Stimulated activated CD8-positive, alpha-beta memory T cell treated with anti-CD3 and anti-CD28 coated beads, Interleukin-15, amount 100 ng/mL, for 4 hours (primary cell): ENCODE results near the gene ARID5A.

Experiments
- DNase-seq, 2 donors: peaks; one replicate each; pipeline ENCODE4 v3.0.0-alpha.2; 2020; ENCODE audit warnings: low read depth in 2 of 2

Gene ARID5A

DNA sequence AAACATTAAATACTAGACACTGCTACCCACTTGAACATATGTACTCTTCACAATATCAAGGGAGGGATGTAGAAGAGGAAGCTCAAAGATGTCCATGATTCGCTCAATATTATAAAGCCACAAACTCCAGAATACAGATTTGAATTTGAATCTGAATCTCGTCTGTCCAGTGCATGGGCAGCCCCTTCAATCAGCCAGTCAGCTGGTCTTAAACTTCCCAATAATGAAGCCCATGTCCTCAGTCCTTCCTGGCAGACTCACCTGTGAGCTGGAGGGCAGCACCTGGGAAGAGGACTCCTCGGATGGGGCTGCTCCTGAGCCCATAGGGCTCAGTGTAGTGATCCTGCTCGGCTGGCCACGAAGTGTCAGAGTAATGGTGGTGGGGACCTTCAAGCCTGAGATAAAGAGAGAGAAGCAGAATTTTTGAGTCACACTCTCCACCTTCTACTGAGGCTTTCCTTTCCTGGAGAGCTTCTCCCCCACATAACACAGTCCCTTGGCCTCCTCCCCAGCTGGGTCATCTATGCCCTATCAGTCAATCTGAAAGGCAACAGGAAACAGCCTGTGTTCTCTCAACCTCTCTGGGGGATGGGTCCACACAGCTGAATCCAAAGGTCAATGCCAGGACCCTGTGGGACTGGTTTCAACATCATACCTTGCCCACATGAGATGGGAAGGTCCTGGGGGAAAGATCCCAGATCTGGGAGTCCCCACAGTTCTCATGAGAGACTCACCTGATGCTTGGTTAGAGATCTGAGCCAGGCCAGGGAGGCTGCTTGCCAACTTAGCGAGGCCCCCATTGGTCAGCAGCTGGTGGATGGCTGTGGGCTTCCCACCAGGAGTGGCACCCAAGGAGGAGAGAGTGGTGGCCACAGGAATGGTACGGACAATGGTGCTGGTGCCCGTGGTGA lies 65.1 kb downstream of the ARID5A start:
- DNase-seq, result no peak
